NCI-H345 treated with DMSO at 0.1 percent for 48 hours (cell line): Measurements from ENCODE around the gene ALLC.
"Not testable (repeated sequence)": the region's sequence is repeated elsewhere in the genome, so short reads cannot be mapped to it uniquely, and the experiment has no call there.

Experiments
- DNase-seq: peaks from one replicate; lab custom pipeline; 2025; ENCODE audit not compliant: unreplicated experiment; lab: John Stamatoyannopoulos, UW

Gene ALLC

DNA sequence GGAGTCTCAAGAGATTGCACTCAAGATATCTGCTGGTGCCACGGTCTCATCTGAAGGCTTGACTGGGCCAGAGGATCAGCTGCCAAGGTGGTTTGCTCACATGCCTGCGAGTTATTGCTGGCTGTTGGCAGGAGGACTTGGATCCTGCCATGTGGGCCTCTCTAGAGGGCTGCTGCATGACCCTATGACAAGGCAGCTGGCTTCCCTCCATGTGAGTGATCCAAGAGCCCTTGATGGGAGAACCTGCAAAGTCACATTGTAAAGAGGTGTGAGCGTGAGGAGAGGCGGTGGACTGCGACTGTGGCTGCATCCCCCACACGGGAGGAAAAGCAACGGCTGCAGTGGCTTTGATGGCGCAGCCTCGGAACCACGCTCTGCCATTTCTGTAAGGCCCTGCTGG lies 4.0 kb upstream of the ALLC start:
- no peak for DNase-seq

DNA sequence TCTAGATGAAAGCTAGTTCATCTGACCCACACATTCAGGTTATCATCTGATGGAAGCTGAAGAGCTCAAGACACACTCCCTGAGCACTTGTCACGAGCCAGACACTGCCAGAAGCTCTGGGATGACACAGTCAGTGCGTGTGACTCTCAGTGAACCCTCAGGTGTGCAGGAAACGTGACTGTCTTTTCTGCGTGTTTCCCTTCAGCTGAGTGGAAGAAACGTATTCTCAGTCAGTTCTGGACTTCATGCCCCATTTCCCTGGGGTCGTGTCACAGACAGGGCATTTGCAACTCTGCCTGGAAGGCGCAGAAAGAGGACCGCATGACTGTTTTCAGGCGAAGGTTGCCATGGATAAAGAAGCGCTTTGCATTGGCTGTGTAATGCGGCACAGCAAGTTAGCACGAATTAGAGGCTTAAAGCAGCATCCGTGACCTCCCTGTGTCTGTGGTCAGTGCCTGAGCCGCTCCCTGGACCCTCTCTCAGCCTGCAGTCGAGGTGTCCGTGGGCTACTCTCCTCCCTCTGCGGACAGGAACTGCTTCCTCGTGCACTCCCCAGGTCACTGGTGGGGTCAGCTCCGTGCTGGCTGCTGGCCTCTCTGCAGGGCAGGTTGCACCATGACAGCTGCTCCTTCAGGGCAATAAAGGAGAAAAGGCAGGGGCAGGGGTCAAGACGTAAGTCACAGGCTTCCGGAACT lies 3.3 kb upstream of the ALLC start:
- no peak for DNase-seq

DNA sequence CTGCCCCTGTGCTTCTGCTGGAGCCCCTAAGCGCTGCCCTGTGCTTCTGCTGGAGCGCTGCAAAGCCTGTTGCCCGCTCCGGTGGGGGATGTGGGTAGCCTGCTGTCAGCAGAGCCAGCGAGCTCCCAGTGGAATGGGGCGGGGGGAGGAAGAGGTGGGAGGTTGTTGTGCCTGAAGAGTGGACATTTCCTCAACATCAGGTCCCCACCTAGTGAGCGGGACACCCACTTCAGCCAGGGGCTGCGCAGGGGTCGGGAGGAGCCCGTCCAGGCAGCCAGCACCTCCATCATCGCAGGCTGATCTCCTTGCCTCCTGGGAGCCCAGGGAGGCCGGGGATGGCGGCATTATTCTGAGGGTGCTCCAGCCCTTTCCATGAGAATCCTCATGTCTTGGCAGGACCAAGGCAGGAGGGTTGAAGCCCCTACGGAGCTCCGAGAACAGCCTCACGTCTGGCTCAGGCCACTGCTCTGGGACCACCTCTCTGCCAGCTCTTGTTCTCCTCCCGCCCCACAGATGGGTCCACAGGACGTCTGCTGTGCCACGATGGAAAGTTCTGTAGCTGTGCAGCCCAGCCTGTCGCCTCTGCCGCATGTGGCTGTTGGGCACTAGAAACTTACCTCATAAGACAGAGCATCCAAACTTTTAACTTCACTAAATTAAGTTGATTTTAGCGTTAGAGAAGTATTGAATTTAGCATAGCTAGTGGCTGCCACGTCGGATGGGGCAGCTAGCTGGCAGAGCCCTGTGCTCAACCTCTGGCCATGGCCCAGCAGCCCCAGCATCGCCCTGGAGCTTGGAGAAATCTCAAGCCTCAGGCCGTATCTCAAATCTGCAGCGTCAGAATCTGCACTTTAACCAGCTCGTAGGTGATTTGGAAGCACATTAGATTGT lies 1.9 kb upstream of the ALLC start:
- no peak for DNase-seq

DNA sequence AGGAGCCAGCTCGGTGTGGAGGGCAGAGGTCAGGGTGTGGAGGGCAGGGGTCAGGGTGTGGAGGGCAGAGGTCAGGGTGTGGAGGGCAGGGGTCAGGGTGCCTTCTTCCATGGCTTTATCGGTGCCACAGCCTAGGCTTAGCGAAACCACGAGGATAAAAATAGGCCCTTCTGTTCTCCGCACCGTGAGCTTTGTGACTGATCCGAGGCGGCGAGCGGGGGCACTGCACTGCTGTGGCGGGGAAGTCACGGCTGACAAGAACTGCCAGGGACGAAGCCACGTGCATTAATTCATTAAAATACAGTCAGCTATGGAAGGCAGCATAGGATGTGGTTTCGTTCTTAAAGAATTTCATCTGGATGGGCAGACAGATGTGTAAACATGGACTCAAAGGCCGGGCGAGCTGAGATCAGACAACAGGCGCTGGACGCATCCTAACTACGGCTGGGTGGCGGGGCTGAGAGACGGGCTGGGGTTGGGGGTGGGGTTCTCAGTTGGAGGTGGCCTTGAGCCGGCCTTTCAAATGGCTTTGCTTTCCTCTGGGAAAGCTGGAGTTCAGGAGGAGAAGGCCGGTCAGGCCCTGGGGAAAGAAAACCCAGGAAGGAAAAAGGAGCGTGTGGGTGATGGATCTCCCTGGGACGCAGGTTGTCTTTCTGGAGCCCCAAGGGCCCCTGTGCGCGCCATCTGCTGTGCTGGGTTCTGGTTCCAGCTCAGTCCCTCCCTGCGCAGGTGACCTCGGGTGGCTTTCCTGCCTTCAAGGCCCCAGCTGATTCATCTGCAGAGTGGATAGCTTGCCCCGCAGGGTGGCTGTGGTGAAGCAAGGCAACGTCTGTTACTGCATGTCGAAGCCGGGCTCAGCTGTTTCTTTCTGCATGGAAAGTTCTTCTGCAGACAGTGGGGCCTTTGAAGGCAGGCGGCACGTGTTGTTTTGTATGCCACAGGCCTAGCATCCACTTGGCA lies 958 bp upstream of the ALLC start:
- no peak for DNase-seq

DNA sequence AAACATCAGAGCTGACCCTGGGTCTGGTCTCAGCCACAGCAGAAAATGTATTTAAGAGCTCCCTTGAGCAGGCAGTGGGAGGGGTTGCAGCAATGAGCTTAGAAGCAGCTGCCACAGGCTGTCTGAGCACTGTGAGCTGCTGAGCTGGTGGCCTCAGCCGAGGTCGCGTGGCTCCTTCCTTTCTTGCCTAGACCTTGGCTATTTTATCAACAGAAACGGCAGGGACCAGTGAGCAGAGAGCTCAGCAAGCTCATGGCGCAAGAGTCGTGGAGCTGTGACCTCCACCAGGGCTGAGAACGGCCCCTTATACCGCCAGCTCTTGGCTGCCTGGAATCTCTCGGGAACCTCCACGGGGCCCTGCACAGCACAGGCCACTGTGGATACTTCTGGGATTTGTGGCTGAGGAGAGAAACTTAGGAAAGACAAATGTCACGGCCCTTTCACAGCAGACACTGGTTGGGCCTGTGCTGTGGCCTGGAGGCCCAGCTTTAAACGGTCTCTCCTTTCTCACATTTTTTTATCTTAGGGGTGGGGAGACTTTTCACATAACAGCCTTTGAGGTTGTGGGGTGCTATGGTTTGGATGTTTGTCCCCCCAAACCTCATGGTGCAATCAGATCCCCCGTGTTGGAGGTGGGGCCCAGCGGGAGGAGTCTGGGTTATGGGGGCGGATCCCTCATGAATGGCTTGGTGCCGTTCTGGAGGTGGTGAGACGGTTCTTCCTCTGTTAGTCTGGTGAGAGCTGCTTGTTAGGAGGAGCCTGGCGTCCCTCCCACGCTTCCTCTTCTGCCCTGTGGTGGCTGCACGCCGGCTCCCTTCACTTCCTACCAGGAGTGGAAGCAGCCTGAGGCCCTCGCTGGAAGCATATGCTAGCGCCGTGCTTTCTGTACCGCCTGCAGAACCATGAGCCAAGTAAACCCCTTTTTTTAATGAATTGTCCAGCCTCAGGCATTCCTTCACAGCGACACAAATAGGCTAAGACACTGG lies 1.7 kb downstream of the ALLC start:
- no peak for DNase-seq

DNA sequence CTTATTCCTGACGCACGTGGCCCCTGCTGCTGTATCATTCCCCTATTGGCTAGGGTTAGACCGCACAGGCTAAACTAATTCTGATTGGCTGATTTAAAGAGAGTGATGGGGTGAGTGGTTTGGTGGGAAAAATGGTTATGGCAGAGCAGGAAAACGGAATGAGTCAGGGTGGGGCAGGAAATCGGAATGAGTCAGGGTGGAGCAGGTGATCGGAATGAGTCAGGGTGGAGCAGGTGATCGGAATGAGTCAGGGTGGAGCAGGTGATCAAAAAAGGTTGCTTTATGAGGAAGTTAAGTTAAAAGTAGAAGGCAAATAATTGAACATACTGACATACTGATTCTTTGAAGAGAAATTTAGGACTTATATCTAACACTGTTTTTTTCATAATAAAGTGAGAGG lies 2.6 kb downstream of the ALLC start:
- not testable (repeated sequence) for DNase-seq

DNA sequence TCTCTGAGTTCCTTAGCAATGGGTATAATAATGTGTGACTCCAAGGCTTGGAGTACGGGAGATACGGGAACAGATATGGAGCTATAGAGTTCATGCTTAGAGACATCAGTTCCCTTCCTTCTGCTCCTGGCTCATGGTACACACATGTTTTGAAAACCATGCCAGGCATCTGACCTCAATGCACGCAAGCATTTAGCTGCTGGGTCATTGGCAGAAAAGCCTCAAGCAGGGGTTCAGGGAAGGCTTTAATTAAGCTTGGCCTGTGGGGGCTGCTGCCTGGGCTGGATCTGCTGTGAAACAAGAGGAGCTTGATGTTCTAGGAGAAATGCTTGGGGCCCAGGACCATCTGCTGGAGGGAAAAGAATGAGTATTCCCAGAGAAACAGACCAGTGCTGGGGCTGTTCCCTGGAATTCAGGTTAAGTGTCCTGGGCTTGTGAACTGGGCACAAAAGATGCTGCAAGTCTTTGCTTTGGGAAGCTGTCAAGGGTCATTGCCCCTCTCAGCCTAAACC lies 3.2 kb downstream of the ALLC start:
- DNase-seq = no peak

DNA sequence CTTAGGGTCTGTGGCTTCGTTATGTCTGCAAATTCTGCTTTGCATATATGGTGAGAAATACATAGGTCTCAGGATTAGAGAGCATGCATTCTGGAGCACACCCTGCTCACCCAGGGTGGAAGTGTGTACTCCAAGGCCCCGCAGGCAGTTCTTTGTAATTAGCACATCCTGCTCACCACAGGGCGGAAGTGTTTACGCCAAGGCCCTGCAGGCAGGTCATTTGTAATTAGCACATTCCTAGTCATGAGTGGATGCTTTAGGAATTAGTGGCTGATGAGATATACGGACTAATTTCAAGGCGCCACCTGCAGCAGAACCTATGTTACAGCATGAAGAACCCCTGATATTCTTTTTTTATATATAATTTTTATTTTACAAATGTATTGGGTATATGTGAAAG lies 4.2 kb downstream of the ALLC start:
- DNase-seq = no peak

DNA sequence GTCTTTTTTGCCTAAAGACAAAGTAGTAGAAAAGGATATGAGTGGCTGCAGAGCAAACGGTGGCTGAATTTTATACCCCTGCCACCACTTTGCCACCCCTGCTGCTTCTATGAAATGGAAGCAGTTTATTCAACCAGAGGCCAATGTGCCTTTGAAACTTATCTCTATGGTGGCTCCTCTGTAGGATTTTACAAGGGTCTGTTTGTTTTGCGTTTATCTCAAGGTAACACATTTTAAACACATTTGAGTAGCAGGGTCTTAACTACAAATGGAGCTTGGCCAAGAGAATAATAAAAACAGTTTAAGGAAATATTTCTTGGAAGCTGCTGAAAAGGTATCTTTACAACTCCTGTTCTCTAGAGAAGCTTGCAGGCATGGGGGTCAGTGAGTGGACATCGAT lies 6.1 kb downstream of the ALLC start:
- no peak for DNase-seq

DNA sequence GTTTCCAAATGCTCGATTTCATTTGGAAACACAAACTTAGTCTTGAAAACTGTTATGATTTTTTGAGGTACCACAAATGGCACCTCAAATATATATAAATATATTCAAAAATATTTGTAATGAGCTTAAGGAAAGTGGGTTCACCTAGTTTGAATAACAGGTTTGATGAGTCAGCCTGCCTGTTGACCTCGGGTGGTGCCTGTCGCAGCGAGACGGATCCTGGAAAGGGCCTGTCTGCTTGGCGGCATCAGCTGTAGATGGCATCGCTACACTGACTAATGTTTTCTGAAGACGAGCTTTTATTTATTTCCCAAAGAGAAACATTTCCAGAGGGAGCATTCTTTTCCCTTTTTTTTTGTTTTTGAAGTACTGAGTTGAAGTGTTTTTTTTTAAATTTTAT lies 6.9 kb downstream of the ALLC start:
- no peak for DNase-seq

DNA sequence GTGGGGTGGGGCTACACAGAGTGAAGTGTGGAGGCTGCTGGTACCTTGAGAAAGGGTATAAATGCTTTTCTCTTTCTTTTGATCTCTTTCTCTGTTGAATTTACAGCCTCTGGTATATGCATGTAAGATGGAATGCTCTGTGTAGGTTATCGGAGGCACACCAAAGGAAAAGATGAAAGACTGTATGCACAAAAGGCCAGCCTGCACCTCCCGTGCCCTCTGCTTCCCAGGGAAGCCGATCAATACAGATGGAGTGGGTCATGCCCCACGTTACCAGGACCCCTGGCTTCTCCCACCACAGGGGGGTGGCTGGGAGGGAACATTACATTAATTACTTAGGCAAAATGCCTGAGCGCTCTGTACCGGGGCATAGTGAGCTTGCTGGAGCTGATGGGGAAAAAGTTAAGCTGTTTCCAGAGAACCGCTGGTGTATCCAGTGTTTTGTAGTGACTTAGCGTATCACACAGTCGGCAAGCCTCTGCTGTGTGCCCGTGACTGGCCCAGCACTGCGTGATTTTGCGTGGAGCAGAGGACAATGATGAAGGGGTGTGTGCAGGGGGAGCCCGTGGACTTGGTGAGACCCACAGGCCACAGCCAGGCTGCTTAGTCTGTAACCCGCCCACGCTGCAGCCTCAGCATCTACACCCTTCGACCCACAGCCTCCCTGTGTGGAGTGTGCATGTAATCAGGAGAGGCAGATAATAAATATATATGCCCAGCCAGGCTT lies 8.0 kb downstream of the ALLC start:
- DNase-seq = no peak

DNA sequence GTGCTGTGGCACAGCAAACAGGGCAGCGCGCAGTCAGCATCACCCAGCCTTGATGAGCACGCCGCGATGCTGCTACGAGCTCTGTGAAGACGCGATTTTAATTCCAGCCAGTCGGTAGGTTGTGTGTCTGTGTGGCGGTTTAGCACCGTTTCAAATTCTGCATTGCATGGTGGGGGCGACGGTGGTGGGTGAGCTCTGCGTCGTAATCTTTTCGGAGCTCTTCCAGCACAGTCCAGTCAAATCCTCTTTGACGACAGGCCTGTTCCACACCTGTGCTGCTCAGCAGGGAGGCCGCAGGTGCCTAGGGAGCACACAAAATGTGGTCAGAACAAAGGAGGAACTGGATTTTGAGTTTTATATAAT lies 8.6 kb downstream of the ALLC start:
- DNase-seq = no peak

DNA sequence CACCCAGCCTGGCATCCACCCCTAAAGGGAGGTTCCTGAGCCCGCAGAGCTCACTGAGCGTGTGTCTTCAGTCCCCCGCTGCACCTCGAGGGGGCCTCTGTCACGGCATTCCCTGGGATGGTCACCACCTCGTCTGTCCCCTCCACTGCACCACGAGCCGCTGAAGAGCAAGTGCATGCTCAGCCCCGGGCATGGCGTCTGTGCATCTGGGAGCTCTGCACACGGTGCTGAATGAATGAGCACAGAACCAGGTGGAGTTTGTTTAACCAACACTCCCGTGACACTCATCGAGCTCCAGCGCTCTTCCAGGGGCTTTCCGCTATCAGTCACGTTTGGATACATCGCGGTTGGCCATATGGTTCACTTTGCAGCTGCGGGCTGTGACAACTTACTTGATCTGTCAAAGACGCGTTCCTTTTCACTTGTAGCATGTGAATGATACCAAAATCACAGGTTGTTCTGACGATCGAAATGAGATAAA lies 9.2 kb downstream of the ALLC start:
- DNase-seq = peak; percentile 19

DNA sequence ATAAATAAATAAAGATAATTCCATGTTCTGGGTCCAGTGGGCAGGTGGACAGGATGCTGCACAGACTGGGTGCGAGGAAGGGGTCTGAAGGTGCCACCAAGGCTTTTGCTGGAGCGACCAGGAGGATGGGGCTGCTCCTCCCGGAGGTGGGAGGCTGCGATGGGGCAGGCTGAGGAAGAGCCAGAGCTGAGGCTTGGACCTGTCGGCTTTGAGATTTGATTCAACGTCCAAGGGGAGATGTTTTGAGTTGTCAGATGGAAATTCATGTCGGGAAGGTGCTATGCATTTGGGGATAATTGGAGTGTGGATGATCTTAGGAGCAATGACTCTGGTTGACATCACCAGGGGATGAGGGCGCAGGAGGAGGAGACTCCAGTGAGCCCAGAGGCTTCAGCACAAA lies 11.7 kb downstream of the ALLC start:
- no peak for DNase-seq

DNA sequence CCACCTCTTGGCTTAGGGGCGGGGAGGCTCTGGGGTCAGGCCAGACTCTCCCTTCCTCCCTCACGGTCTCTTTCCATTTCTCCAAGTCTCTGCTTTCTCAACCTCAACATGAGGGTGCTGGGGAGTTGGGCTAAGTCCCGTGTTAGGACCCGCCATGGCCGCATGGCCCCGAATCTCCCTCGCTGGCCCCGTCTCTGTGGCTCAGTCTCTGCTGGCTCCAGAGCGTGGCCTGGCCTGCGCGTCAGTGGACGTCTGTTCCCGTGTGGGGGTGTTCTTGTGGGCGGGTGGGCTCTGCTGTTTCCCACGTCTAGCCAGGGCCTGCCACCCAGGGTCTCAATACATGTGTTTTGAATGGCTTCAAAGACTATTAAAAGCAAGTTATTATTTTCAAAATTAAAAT lies 12.4 kb downstream of the ALLC start:
- DNase-seq = no peak

DNA sequence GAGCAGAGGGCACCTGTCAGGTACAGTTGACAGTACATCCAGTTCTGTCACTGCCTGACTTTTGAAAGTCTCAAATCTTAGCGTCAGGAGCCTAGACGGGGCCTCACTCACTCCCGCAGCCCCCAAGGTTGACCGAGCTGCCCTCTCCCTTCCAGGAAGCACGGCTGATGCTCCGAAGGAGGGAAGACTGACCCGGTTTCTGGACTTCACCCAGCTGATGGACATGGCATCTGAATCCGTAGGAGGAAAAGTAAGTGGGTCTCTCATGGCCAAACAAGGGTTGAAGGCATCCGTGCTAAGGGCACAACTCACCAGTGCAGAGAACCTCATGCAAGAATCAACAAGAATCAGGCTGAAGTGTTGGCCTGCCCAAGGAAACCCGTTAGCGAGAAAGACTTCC lies 12.9 kb downstream of the ALLC start:
- DNase-seq = no peak

DNA sequence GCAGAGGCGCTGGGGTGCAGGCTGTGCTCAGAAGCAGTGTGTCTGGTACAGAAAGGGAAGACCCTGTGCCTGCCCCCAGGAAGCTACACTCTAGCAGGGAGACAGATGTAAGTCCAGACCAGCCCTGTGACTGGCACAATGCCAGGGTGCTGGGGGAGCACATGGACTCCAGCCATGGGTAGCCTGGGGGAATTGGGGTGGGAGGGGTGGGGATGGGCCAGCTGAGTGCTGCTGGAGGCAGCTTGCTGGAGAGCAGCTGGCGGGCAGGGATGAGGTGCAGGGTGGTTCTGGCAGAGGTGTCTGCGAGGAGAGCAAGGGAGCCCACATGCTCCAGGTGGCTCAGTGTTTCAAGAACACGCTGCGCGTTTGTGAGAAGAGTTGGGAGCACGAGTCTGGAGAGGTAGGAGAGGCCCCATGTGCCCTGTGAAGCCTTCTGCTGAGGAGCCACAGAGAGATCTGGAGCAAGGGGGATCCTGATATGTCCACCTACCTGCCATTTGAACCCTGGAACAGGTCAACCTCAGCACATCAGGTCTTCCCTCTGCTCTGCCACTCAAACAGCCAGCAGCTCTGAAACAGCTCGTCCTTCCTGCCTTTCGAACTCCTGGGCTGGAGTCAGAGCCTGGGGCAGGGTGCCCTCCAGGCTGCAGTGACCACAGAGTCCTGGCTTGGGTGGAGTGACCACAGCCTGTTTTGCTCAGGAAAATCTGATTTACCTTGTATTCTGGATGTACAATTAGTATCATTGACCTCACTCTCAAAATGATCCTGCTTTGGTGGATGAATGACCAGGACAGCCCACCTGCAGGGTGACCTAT lies 15.1 kb downstream of the ALLC start:
- no peak for DNase-seq

DNA sequence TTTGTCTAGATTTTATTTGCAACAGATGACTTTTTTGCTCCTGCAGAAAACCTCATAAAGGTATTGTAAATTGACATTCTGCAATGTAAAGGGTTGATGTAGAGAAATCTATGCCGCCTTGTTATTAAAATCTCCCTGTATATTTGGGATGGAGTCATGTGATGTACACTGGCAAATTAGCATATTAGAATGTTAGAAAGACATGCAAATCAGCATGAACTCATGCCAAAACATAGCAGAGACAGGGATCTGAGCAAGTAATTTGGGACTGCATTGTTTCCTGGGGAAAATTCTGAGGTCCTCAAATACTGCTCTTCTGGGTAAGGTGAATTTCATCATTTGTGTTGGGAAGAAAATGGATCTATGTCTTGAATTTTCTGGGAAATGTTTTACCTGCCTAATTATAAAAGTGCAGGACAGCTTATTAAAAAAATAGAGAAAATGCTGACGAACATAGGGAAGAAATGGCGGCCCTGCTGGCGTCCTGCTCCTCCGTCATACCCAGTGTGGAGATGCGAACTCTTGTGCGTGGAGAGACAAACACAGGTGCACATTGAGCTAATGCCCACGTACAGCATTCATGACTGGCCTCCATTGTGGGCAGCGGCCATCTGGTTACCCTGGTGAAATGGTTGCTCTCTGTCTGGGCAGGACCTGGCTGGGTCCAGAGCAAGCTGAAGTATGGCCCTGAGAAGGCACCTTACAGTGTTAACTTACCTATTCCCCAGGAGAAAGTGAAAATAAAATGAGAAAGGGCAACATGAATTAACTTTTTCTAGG lies 16.3 kb downstream of the ALLC start:
- no peak for DNase-seq
